ENCODE results near the gene KBTBD3.
"Not testable (repeated sequence)": the region's sequence is repeated elsewhere in the genome, so short reads cannot be mapped to it uniquely, and the experiment has no call there.

Gene KBTBD3

GRCh38 chr11:106061954-106062949, 14.9 kb downstream of the KBTBD3 start:
- no peak for DNase-seq

- DNase-seq, result no peak
Measured at GRCh38 chr11:106061249-106061784, 15.8 kb downstream of the KBTBD3 start.

GRCh38 chr11:106059617-106060016, 17.5 kb downstream of the KBTBD3 start:
- DNase-seq, result no peak

- not testable (repeated sequence) for DNase-seq
Measured at GRCh38 chr11:106058377-106058776, 18.8 kb downstream of the KBTBD3 start.

GRCh38 chr11:106051103-106051502, 26.0 kb downstream of the KBTBD3 start:
- no peak for DNase-seq

- DNase-seq, result no peak
Measured at GRCh38 chr11:106049727-106050476, 27.2 kb downstream of the KBTBD3 start.

- no peak for DNase-seq
Measured at GRCh38 chr11:106047631-106048030, 29.5 kb downstream of the KBTBD3 start.

GRCh38 chr11:106043540-106043939, 33.6 kb downstream of the KBTBD3 start:
- DNase-seq, result no peak

- no peak for DNase-seq
Measured at GRCh38 chr11:106032861-106033260, 44.3 kb downstream of the KBTBD3 start.

GRCh38 chr11:106031936-106032335, 45.2 kb downstream of the KBTBD3 start:
- no peak for DNase-seq

GRCh38 chr11:106031202-106031810, 45.8 kb downstream of the KBTBD3 start:
- DNase-seq, result no peak

- DNase-seq, result no peak
Measured at GRCh38 chr11:106030609-106031008, 46.5 kb downstream of the KBTBD3 start.

- no peak for DNase-seq
Measured at GRCh38 chr11:106022795-106023275, 54.3 kb downstream of the KBTBD3 start.

GRCh38 chr11:106021967-106022794, 55.0 kb downstream of the KBTBD3 start, which contains the start of gene MSANTD4:
Gene MSANTD4 (minus strand): TSS chr11:106022240. CDS start chr11:106010917, 11,323 bp downstream.
- DNase-seq, result peak; percentile 97

GRCh38 chr11:106021181-106021966, 55.8 kb downstream of the KBTBD3 start:
- DNase-seq, result no peak

GRCh38 chr11:106017093-106017492, 60.1 kb downstream of the KBTBD3 start:
- DNase-seq, result no peak

- DNase-seq, result no peak
Measured at GRCh38 chr11:106015066-106015465, 62.1 kb downstream of the KBTBD3 start.

- no peak for DNase-seq
Measured at GRCh38 chr11:106014620-106015019, 62.5 kb downstream of the KBTBD3 start.

- DNase-seq, result no peak
Measured at GRCh38 chr11:106014035-106014434, 63.1 kb downstream of the KBTBD3 start.

GRCh38 chr11:106012744-106013143, 64.4 kb downstream of the KBTBD3 start:
- no peak for DNase-seq

GRCh38 chr11:106011481-106011880, 65.7 kb downstream of the KBTBD3 start:
- no peak for DNase-seq

All from stimulated activated CD4-positive, alpha-beta T cell treated with anti-CD3 and anti-CD28 coated beads, Interleukin-15, amount 100 ng/mL, for 24 hours (primary cell).